ENCODE results near the gene HESX1. TPM values are rescaled to one million over a fixed set of nuclear protein-coding genes. Genes with fewer than 3 reads are reported as not detected.

HESX1 gene
- total and polyA plus RNA-seq, 9 of the 15 experiments (the other 6 are each of a cell fraction or from before 2014, with no cell fraction given), result 0.16 to 1.2 (median 0.76) TPM

DNA sequence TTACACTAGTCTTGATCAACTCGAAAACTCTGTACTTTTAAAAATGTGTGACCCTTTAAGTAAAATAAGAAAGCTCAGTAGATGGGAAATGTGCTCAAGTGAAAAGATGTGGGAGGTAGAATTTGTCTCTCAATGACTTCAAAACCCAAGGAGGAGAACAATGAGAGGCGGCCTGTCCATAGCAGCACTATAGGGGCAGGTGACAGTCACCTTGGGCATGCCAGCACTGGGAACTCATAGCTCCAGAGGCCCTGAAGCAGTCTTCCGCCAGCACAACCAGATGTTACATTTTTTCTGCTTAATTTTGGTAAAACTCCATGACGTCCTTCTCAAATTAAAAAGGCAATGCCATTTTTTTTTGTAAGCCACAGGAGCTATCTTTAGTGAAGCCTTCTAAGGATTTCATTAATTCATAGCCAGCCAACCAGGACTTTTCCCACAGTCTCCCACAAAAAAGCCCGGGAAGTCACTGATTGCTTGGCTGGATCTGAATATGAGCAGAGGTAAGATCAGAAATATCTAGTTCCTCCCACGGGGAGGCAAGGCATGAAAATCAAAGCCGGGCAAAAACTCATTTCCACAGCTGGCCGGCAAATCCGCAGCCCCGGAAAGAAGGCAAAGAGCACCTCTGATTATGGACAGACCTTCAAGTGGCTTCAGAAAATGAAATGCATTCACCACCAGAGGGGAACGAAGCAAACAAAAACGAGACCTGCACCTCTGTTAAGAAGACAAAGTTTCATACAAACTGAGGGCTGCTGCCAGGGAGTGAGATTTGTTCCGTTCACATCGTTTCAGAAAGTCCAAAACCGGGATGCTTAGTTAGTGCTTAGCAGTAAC, 45.1 kb downstream of the HESX1 start:
- Histone ChIP-seq H2AFZ (ENCODE audit: low read depth, low read length) (no peak overlapping the region), H4K20me1 (replicated peaks; ENCODE audit: control insufficient read depth, insufficient read depth, low read length) (no peaks in the 10 kb centered on the region), H3K27me3 (ENCODE audit: control insufficient read depth in 2 of 2, insufficient read depth in 2 of 2, low read length in 2 of 2) (peaks cover 7 to 48% of the 10 kb centered on the region in 2 experiments; a peak in 3 of 5 replicates), H3K4me2 (ENCODE audit: insufficient read depth, low read length) (no peak overlapping the region), H3K9ac (ENCODE audit: insufficient read depth in 1 of 2, low read depth in 2 of 2, low read length in 2 of 2) (no peak overlapping the region), H3K27ac (ENCODE audit: extremely low read depth, low read depth, low read length) (no peak overlapping the region), H3K36me3 (ENCODE audit: control insufficient read depth, insufficient read depth, low read length) (no peaks in the 10 kb centered on the region), H3K9me3 (replicated peaks; ENCODE audit: control insufficient read depth, insufficient read depth, low read depth, low read length) (no peaks in the 10 kb centered on the region), H3K4me3 (no peak overlapping the region), H3K9me1 (ENCODE audit: control insufficient read depth, insufficient read depth, low read length) (no peaks in the 10 kb centered on the region), H3K4me1 (replicated peaks in 1 of 2; ENCODE audit: control insufficient read depth in 2 of 2, insufficient read depth in 2 of 2, low read length in 2 of 2) (no peaks in the 10 kb centered on the region), H3K79me2 (ENCODE audit: control insufficient read depth, insufficient read depth, low read length) (no peaks in the 10 kb centered on the region)
- intact Hi-C loops (cut with micrococcal nuclease) (no loop called here), in situ Hi-C loops (cut with MboI) (no loop called here)
- FAIRE-seq (no peak), DNase-seq (ENCODE audit: extremely low read depth in 1 of 4, low spot score in 3 of 4) (no peak), ATAC-seq (no peak)
- POLR2A ChIA-PET, result interaction anchor here (0.7 to 1.0 kb wide), 2 partner anchors 14 to 15 kb away, joined by 3 read pairs; no protein-coding TSS in a partner anchor
- no TSS peak for BruUV-seq (replicated peaks)
- WGBS (ENCODE audit: insufficient coverage, low coverage, missing lambda C conversion rate), result 7% methylated on average over 14 of the region's 15 CpGs
- CTCF ChIA-PET (ENCODE audit: low intra/inter-chr PET ratio), result no interaction called here
- TF ChIP-seq POLR3G (IDR thresholded peaks at IDR 0.05; ENCODE audit: extremely low read depth, insufficient read length, insufficient replicate concordance), result no peak
- TF ChIP-seq KDM2B (CRISPR knock-in tag; IDR thresholded peaks at IDR 0.05), result no peak
- no peak for TF ChIP-seq ZNF174 (CRISPR knock-in tag; IDR thresholded peaks at IDR 0.05)
- TF ChIP-seq BACH1 (tag; IDR thresholded peaks at IDR 0.05), result no peak
- TF ChIP-seq, protein P1, sequence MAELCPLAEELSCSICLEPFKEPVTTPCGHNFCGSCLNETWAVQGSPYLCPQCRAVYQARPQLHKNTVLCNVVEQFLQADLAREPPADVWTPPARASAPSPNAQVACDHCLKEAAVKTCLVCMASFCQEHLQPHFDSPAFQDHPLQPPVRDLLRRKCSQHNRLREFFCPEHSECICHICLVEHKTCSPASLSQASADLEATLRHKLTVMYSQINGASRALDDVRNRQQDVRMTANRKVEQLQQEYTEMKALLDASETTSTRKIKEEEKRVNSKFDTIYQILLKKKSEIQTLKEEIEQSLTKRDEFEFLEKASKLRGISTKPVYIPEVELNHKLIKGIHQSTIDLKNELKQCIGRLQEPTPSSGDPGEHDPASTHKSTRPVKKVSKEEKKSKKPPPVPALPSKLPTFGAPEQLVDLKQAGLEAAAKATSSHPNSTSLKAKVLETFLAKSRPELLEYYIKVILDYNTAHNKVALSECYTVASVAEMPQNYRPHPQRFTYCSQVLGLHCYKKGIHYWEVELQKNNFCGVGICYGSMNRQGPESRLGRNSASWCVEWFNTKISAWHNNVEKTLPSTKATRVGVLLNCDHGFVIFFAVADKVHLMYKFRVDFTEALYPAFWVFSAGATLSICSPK (IDR thresholded peaks at IDR 0.05; ENCODE audit: borderline replicate concordance), result no peak
- TF ChIP-seq ZNF778 (CRISPR knock-in tag; IDR thresholded peaks at IDR 0.05), result no peak
